ENCODE measurements around the gene RBBP4.
A peak's percentile ranks its signal among the peaks of the same experiment; 100 is the strongest.
"Not testable (repeated sequence)": the region's sequence is repeated elsewhere in the genome, so short reads cannot be mapped to it uniquely, and the experiment has no call there.

Gene RBBP4

DNA sequence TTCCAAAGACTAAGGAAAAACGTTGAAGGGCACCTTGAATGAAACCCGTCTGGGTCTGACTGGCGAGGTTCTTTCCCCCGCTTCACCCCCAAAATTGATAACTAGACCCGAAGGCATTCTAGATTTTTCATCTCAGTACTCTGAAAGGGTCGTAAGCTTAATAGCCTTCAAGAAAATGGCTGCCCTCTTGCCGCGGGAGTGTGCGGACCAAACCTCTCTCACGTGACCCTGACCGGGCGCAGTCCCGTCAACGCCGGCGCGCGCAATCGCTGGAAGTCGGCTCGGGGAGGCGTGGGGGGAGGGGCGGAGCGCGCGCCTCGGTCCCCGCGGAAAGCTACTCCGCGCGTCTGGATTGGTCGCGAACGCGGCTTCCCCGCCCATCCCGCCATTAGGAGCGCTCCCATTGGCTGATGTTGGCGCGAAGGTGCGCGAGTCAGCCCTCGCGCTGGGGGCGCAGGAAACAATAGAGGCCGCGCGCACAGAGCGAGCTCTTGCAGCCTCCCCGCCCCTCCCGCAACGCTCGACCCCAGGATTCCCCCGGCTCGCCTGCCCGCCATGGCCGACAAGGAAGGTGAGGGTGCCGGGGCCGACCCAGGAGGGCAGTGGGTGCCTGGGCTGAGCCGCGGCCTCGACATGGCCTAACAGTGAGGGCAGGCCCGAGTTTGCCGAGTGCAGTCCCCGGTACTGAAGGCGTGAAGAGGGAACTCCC lies at the start of gene RBBP4:
Gene RBBP4 (plus strand): TSS at position 457 of the 709 bp plus-strand sequence. CDS start 99 bp downstream, at position 556.
- DNase-seq (ENCODE audit: low read depth in 3 of 3), result peak; percentile 97 to 98 (median 97)

DNA sequence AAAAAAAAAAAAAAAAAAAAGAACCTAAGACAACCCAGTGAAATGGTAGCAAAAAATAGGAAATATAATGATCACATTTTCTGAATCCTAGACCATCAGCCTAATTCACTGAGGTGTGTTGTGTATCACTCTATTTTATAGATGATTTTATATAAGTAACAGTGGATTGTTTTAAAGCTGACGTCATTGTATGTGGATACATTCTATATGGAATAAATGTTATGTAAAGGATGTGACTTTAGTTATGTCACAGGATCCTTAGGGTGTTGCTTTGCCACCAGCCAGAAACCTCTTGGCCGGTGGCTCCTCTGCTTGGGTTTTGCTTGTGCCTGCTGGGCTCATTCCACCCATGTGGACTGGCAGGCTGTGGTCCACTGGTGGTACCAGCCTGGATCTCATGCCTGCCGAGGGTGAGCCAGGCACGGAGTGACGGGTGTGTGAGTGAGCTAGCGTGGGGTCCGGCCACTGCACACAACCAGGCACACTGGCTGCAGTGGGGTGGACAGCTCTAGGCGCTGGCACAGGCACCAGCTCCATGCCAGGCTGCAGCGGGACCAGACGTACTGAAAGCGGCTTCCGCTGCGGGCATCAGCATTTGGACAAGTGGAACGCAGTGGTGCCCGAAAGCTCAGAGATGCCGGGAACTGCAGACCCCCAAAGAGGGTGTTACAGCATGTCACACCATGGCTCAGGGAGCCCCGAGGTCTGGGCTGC lies 45.1 kb upstream of the RBBP4 start:
- DNase-seq (ENCODE audit: low read depth in 3 of 3), result no peak

DNA sequence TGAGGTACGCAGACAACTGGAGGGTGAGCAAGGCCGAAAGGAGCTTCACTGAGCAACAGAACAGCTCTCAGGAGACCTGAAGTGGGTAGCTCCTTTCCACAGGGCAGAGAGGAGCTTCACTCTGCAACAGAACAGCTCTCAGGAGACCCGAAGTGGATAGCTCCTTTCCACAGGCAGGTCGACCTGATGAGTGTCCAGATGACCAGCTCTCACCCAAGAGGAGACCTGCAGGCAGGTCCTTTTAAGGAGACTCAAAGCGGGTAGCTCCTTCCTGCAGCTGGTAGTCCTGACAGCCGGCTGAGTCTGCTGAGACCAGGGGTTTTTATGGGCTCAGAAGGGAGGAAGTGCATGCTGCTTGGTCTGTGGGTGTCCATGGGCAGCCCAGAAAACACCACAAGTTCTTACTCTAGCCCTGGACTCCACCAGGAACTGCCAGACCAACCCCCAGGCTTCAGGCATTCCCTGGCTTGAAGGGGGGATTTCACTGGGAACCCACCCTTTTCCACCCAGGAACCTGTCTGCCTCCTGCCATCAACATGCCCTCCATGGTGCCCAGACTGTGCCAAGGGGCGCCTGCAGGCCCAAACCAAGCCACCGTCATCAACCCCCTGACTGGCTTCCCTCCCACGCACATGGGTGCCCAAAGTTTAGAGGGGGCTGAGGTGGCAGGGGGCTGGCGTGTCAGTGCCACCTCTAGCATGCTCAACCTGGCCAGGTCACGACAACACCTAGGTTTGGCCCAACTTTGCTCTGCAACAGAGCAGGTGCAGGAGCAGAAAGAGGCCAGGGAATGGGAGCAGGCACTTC lies 44.2 kb upstream of the RBBP4 start:
- no peak for DNase-seq (ENCODE audit: low read depth in 3 of 3)

DNA sequence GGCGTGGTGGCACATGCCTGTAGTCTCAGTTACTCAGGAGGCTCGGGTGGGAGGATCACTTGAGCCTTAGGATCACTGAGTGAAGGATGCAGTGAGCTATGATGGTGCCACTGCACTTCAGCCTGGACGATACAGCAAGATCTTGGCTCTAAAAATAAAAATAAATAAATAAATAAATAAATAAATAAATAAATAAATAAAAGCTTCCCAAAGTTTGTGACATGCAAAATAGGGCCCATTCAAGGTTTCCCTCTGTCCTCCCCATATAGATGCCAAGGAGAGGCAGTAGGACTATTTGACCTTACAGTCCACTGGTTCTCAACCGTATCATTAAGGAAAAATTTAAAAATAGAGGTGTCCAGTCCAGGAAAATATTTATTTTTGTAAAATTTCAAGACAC lies 41.8 kb upstream of the RBBP4 start:
- DNase-seq (ENCODE audit: low read depth in 3 of 3), result no peak

DNA sequence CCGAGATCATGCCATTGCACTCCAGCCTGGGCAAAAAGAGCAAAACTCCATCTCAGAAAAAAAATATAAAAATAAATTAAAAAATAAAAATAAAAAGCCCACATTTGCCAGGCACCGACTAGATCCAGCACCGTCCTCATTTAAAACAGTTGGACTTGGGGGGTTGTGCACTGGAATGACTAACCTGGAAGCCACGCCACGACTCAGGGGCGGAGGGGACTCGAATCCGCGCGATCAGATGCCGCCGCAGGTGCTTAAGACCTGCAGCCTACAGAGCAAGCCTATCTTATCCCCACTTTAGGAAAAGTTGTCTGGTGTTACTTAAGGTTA lies 39.2 kb upstream of the RBBP4 start:
- DNase-seq (ENCODE audit: low read depth in 3 of 3), result no peak

DNA sequence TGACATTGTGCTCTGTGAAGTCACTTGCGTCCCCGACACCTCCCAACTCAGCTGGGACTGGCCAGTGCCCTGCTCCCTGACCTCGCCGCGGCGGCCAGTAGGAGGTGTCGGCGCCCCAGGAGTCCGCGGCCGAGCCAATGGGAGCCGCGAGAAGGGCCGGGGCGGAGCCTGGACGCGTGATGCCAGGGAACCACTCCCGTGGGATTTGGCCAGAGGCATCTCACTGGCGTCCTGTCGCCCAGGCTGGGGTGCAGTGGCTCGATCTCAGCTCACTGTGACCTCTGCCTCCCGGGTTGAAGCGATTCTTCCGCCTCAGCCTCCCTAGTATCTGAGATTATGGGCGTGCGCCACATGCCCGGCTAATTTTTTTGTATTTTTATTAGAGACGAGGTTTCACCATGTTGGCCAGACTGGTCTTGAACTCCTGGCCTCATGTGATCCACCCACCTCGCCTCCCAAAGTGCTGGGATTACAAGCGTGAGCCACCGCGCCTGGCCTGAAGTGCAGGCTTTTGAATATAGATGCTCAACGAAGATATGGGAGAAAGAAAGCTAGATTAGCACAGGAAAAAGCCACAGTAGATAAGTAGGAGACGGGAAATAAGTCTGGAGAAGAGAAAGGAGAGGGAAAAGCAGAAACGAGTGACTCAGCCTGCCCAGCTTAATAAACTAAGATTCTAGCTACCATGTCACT lies 38.7 kb upstream of the RBBP4 start:
- DNase-seq (ENCODE audit: low read depth in 3 of 3), result peak; percentile 11 to 56 (median 17)

DNA sequence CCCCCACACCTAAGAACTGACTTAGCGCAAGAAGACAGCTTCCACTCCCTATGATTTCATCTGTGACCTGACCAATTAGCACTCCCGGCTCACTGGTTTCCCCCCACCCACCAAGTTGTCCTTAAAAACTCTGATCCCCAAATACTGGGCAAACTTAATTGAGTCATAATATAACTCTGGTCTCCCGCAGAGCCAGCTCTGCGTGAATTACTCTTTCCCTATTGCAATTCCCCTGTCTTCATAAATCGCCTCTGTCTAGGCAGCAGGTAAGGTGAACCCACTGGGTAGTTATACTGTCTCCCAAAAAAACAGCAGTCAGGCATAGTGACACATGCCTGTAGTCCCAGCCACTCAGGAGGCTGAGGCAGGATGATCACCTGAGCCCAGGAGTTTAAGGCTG lies 37.5 kb upstream of the RBBP4 start:
- no peak for DNase-seq (ENCODE audit: low read depth in 3 of 3)

DNA sequence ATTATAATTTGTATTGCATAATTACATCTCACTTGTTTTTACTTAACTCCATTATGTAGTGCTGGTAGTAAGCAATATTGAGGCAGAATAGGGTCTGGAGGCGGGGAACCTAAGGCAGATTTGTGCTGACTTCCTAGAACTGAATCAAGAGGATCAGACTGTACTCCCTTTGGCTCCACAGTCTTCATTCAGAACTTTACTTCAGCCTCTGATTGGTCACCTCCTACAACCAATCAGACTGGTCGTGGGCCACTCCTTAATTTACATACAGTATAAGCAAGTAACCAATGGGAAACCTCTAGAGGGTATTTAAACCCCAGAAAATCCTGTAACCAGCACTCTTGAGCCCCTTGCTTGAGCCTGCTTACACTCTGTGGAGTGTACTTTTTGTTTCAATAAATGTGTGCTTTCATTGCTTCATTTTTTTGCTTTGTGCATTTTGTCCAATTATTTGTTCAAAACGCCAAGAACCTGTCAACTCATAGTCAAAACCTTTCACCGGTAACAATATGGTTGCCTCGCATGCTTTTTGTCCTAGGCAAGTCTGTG lies 32.3 kb upstream of the RBBP4 start:
- DNase-seq (ENCODE audit: low read depth in 3 of 3), result no peak

DNA sequence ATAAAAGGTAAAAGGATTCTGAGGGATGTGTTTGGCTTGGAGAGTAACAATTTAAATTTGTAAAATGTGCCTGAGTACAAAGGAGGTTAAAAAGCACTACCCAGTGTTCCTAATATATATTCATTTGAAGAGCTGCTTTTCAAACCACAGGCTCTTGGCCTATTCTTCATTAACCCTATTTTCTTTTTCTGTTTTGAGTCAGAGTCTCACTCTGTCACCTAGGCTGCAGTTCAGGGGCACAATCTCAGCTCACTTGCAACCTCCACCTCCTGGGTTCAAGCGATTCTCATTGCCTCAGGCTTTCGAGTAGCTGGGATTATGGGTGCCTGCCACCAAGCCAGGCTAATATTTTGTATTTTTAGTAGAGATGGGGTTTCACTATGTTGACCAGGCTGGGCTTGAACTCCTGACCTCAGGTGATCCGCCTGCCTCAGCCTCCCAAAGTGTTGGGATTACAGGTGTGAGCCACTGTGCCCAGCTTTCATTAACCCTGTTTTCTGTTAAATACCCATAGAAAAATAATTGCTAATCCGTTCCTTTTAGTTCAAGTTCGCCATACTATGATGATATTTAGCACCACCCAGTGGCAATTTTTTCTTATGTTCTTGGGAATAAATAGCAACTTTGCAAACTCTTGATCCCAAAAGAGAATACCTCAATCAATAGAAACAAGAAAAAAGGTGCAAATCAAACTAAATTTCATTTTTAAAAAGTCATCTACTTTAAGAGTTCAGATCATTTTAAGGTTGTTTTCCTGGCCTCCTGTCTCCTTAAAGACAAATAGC lies 31.1 kb upstream of the RBBP4 start:
- no peak for DNase-seq (ENCODE audit: low read depth in 3 of 3)

DNA sequence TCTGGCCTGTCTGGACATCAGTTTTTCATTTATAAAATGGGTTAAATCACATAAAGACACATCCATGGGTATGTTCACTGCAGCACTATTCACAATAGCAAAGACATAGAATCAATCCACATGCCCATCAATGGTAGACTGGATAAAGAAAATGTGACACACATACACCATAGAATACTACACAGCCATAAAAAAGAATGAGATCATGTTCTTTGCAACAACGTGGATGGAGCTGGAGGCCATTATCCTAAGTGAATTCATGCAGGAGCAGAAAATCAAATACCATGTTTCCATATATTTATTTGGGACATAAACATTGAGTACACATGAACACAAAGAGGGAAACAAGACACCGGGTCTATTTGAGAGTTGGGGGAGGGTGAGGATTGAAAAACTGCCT lies 28.8 kb upstream of the RBBP4 start:
- DNase-seq (ENCODE audit: low read depth in 3 of 3), result no peak

DNA sequence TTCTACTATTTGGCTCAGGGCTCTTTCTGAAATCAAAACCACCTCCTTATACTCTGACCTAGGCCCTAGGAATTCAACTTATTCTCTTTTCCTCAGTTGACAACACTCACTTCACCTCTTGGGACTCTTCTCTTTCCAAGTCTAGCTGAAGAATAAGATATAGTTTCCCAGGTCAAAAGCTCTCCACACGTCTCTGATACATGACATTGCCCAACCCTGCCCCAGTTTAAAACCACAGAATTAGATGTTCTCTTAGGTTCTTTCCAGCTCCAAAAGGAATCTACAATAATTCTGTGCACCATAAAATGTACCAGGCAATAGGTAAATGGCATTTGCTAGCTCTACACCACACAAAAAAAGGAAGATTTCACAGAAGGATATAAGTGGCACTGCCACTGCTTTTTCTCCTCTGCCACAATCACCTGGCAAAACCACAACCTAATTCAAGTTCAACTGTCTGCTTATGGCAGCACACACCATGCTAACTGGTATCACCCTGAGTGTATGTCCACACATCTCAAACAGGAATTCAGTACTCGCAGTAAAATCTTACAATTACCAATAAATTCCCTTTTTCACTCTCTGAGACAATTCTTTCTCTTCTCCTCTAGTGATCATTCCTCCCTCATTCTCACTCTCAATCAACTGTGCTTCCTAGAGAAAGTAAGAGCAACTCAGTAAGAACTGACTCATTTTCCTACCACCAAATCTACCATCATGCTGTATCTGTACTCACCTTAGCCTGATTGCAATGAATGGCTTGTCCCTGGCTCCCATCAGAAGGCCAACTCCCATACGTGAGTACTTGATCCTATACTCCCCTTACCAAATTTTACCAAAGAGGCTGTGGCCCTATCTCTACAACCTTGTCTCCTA lies 28.0 kb upstream of the RBBP4 start:
- no peak for DNase-seq (ENCODE audit: low read depth in 3 of 3)

DNA sequence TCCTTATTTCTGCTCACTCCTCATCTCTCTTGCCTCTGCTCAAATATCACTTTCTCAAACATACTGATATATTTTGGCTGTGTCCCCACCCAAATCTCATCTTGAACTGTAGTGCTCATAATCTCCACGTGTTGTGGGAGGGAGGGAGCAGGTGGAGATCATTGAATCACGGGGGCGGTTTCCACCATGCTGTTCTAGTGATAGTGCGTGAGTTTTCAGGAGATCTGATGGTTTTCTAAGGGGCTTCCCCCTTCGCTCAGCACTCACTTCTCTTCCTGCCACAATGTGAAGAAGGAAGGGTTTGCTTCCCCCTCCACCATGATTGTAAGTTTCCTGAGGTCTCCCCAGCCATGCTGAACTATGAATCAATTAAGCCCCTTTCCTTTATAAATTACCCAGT lies 27.2 kb upstream of the RBBP4 start:
- DNase-seq (ENCODE audit: low read depth in 3 of 3), result peak in 2 of 3 experiments; percentile 15 to 60

DNA sequence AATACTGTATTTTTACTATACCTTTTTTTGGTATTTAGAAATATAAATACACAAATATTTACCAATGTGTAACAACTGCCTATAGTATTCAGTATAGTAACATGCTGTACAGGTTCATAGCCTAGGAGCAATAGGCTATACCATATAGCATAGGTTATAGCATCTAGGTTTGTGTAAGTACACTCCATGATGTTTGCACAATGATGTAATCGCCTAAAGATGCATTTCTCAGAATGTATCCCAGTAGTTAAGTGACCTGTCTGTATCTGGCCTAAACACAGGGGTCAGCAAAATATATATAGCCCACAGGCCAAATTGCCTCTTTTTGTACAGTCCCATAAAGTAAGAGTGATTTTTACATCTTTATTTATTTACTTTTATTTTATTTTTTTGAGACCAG lies 24.8 kb upstream of the RBBP4 start:
- no peak for DNase-seq (ENCODE audit: low read depth in 3 of 3)

DNA sequence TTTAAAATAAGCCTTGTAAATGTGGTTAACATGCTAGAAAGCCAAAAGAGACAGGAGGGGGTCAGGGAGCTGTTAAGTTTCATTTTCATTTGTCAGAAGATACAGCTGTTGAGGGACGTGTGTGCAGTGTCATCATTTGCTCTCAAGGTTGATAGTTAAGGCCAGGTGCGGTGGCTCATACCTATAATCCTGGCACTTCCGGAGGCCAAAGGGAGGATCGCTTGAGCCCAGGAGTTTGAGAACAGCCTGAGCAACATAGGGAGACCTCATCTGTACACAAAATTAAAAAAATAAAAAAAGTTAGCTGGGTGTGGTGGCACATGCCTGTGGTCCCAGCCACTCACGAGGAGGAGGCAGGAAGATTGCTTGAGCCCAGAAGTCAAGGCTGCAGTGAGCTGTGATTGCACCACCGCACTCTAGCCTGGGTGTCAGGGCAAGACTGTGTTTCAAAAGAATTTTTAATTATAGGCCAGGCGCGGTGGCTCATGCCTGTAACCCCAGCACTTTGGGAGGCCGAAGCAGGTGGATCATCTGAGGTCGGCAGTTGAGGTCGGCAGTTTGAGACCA lies 23.3 kb upstream of the RBBP4 start:
- DNase-seq (ENCODE audit: low read depth in 3 of 3), result no peak

DNA sequence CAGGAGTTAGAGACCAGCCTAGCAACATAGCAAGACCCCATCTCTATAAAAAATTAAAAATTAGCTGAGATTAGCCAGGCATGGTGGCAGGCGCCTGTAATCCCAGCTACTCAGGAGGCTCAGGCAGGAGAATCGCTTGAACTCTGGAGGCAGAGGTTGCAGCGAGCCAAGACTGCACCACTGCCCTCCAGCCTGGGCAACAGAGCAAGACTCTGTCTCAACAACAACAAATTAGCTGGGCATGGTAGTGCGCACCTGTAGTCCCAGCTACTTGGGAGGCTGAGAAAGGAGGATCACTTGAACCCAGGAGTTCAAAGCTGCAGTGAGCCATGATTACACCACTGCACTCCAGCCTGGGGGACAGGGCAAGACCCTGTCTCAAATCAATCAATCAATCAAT lies 20.8 kb upstream of the RBBP4 start:
- not testable (repeated sequence) for DNase-seq (ENCODE audit: low read depth in 3 of 3)

DNA sequence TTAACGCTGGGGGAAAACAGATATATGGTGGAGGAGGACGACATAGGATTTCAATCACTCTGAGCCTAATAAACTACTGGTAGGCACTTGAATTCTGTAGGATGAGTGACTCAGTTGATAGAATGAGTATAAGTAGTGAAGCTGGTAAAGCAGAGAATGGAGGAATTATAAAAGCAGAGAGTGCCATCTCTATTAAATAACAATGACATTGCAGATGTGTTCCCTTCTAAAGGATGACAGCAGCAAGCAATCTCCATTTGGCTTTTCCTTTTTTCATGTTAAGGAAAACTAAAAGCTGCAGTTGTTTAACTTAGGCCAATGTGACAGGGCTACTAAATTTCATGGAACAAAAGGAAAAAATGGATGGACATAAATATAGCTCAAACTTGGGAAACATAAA lies 18.2 kb upstream of the RBBP4 start:
- no peak for DNase-seq (ENCODE audit: low read depth in 3 of 3)

DNA sequence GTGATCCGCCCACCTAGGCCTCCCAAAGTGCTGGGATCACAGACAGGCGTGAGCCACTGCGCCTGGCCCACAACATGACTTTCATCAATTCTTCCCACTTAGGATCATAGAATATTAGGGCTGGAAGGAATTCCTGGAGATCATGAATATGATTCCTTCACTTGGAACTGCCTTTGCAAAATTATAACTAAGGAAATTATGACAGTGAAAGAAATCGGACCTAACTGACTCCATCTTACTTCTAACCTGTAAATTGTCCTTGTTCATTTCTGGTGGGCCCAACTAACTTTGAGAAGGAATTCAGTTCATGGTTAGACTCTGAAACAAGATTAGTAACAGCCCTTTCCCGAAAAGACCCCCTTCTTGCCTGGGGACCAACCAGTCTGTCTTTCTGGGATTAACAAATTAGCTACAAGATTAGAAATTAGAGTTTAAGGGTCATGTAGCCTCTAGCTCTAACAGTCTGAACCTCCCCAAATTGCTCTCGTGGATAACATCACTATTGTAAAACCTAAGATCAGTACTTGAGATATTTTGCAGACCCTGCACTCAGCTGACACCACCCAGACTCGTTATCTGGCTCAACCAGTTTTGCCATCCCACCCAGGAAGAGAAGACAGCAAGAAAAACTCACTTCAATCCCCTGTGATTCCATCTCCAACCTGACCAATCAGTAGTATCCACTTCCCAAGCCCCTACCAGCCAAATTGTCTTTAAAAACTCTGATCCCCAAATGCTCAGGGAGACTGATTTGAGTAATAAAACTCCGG lies 15.3 kb upstream of the RBBP4 start:
- DNase-seq (ENCODE audit: low read depth in 3 of 3), result no peak

DNA sequence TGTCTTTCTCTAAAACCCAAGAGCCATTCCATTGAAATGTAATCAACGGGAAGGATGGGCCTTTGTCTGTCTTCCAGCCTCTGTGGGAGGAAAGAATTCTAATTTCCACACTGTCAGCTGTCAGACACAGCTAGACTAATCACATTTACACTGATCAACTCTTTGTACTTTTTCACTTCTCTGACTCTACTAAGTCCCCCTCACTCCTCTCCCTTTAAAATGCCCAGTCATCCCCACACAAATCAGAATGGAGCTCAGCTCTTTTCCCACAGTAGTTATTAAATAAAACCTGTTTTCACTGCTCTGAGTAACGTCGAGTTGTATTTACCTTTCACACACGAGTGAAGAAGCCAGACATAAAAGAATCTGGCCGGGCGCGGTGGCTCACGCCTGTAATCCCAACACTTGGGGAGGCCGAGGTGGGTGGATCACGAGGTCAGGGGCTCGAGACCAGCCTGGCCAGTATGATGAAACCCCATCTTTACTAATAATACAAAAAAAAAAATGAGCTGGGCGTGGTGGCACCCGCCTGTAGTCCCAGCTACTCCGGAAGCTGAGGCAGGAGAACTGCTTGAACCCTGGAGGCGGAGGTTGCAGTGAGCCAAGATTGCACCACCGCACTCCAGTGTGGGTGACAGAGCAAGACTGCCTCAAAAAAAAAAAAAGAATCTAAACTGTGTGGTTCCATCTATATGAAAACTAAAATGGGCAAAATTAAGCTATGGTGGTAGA lies 13.9 kb upstream of the RBBP4 start:
- no peak for DNase-seq (ENCODE audit: low read depth in 3 of 3)
